Uterus (tissue), 2 donors: Measurements from ENCODE around the gene GJB1.

Source experiments
- CTCF ChIP-seq, 4 experiments: fragments of 200-600 bp in 2 of 4; fragments of 450-650 bp in 2 of 4; sonication (generic) in 2 of 4; IDR thresholded peaks; one replicate each; pipeline ENCODE4 v1.5.1; 2016 to 2019; ENCODE audit warnings: antibody characterized with exemption in 4 of 4, mild to moderate bottlenecking in 2 of 4, moderate library complexity in 1 of 4
- POLR2A ChIP-seq, 2 donors: fragments of 450-650 bp; IDR thresholded peaks; one replicate each; pipeline ENCODE4 v1.6.1; 2016; ENCODE audit warnings: antibody characterized with exemption in 2 of 2, mild to moderate bottlenecking in 1 of 2, moderate library complexity in 1 of 2

DNA sequence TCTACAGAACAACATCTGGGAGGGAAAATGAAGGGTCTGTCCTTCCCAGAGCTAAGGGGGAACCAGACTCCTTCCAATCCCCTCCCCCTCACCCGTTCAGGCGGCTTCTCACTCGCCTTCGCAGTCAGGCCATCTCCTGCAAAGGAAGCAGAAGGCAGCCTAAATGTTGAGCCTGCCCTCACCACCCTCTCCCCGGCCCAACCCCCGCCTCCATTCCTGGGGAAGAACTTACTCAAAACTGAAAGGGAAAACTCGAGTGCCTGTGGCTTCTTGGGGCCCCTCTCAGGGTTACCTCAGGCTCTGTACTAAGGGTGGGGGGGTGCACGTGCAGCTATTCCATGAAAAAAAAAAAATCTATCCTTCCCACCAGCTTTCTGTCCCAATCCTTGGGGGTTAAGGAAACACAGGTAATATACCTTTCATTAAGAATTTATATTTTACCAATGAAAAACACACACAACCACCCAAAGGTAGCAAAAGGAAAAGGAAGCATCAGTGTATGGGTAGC, 28.5 kb downstream of the GJB1 start:
- no peak for TF ChIP-seq POLR2A (IDR thresholded peaks at IDR 0.05)
- TF ChIP-seq CTCF (IDR thresholded peaks at IDR 0.05), result no peak
